ENCODE data around the gene RAET1L. TPM values are rescaled to one million over a fixed set of nuclear protein-coding genes. Genes with fewer than 3 reads are reported as not detected.

Gene RAET1L
- total and polyA plus RNA-seq, 10 of the 15 experiments (the other 5 are each of a cell fraction or from before 2014, with no cell fraction given) = not detected

DNA sequence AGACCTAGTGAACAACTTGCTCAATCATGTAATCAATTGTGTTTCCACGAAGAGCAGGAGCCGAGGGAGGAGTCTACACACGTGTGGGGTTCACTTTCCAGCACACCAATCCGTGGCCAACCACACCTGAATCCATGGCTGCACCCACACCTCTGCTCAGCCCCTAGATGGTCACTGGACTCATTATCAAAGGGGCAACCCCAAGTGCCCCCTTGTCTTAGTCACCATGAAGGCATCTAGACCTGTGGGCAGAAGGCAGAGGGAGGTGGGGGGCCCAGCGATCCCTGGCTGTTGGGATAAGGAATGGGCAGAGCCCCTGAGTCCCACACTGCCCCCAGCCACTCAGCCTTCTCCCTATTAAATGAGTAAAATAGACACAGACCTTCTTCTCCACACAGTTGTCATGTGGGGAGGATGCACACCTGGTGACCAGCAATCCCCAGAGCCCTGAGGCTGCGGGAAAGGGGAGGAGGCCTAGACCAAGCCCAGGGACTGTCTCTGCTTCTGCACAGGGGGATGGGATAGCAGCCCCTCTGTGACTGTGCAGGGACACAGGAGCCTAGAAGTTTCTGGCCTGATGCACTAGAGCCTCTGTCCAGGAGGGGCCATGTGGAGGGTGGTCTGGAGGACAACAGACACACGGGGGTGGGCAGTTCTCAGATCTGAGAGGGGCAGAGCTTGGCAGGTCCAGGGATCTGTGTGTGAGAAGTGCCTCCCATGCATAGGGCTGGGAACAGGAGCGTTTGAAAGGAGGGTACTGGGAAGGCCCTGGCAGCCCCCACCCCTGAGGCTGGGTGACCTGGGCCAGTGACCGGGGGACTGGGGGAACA is 1.9 kb upstream of the RAET1L start:
- Histone ChIP-seq H2AFZ (ENCODE audit: control insufficient read depth, low read depth, low read length) (no peak overlapping the region), H3K9ac (ENCODE audit: control insufficient read depth, insufficient read depth, low read length) (no peak overlapping the region), H3K27ac (ENCODE audit: control insufficient read depth, insufficient read depth) (no peak overlapping the region), H4K20me1 (ENCODE audit: control insufficient read depth, insufficient read depth) (no peaks in the 10 kb centered on the region), H3K79me2 (ENCODE audit: control insufficient read depth, insufficient read depth, low read length) (no peaks in the 10 kb centered on the region), H3K9me3 (replicated peaks; ENCODE audit: control insufficient read depth, insufficient read depth, low read length) (no peaks in the 10 kb centered on the region), H3K4me2 (ENCODE audit: control insufficient read depth, insufficient read depth) (no peak overlapping the region), H3K4me3 (no peak overlapping the region), H3K27me3 (replicated peaks in 1 of 2; ENCODE audit: control insufficient read depth in 2 of 2, insufficient read depth in 2 of 2, low read length in 1 of 2) (peaks cover 0 to 14% of the 10 kb centered on the region in 2 experiments; a peak in 3 of 4 replicates), H3K36me3 (ENCODE audit: control insufficient read depth in 2 of 2, insufficient read depth in 2 of 2, low read length in 1 of 2) (no peaks in the 10 kb centered on the region), H3K4me1 (ENCODE audit: control insufficient read depth, insufficient read depth, low read length) (no peaks in the 10 kb centered on the region; the same call in 1 of the 2 replicates)
- in situ Hi-C loops (cut with MboI) (no loop called here), intact Hi-C loops (cut with micrococcal nuclease; ENCODE audit: unreplicated experiment) (no loop called here)
- FAIRE-seq = no peak
- ChIA-PET SMC1A (ENCODE audit: uncharacterized antibody, unreplicated experiment) (no interaction called here), CTCF (no interaction called here), RAD21 (ENCODE audit: unreplicated experiment) (no interaction called here), POLR2A (no interaction called here)
- 11% methylated on average over 9 of the region's 9 CpGs for WGBS (ENCODE audit: insufficient coverage, insufficient replicate concordance, low lambda C conversion rate, missing lambda C conversion rate)
- TF ChIP-seq ZNF687 (IDR thresholded peaks at IDR 0.05) (no peak), ELK1 (IDR thresholded peaks at IDR 0.05; ENCODE audit: low read depth, low read length) (no peak), ZNF274 (IDR thresholded peaks at IDR 0.05; ENCODE audit: insufficient read depth, insufficient read length) (no peak), SP1 (IDR thresholded peaks at IDR 0.05; ENCODE audit: low read depth, low read length) (no peak), HDAC2 (IDR thresholded peaks at IDR 0.05) (no peak), SREBF1 (IDR thresholded peaks at IDR 0.05; ENCODE audit: low read length) (no peak)
- DNase-seq (ENCODE audit: low read depth, low spot score) = no peak
- no TSS peak for BruUV-seq (replicated peaks)
- ATAC-seq = no peak
